IMR-90 (cell line): Measurements from ENCODE around the gene LRRC7. TPM values are rescaled to one million over a fixed set of nuclear protein-coding genes. Genes with fewer than 3 reads are reported as not detected.

ENCODE experiments used
- ATAC-seq: fragments of 200-7000 bp; cut with Tn5 transposase; 2 replicates; pipeline ENCODE4 v1.9.1; 2020; ENCODE audit warnings: low read depth, mild to moderate bottlenecking, moderate library complexity
- BruUV-seq: library from RNA; stranded (reverse); fragments of 400-500 nt; replicated peaks from 2 replicates; lab custom pipeline; 2021; lab: Mats Ljungman, UMichigan
- CTCF ChIA-PET: fragments of 300-600 bp; formaldehyde crosslinking; extraction: SDS; loops from one replicate; lab custom pipeline; 2021; ENCODE audit warnings: antibody characterized with exemption; lab: Yijun Ruan, JAX
- POLR2A ChIA-PET: fragments of 300-600 bp; sonication (Branson Sonifier 250); formaldehyde crosslinking; loops from one replicate; lab custom pipeline; 2022; ENCODE audit warnings: antibody characterized with exemption; ENCODE audit not compliant: unreplicated experiment; lab: Charles Lee
- DNase-seq: peaks from one replicate; pipeline ENCODE4 v3.0.0; 2013
- H2AFZ ChIP-seq: replicated peaks from 2 replicates; pipeline ENCODE3; 2013; ENCODE audit warnings: low read length, mild to moderate bottlenecking; ENCODE audit not compliant: poor library complexity
- H2AK5ac ChIP-seq: 2 replicates; pipeline ENCODE4 v1.6.1; 2013; ENCODE audit warnings: low read depth, low read length, inconsistent platforms
- H2AK9ac ChIP-seq: replicated peaks from 2 replicates; pipeline ENCODE3; 2013; ENCODE audit warnings: mild to moderate bottlenecking, low read depth, low read length, moderate library complexity; ENCODE audit not compliant: poor library complexity
- H2BK120ac ChIP-seq: 2 replicates; pipeline ENCODE4 v1.6.1; 2013; ENCODE audit warnings: low read depth, low read length, inconsistent platforms
- H2BK15ac ChIP-seq: 3 replicates; pipeline ENCODE4 v1.6.1; 2013; ENCODE audit warnings: low read depth, low read length, inconsistent platforms
- H2BK20ac ChIP-seq: 2 replicates; pipeline ENCODE4 v1.6.1; 2013; ENCODE audit warnings: low read depth, mild to moderate bottlenecking, inconsistent platforms, low read length, moderate library complexity
- H2BK5ac ChIP-seq: 2 replicates; pipeline ENCODE4 v1.6.1; 2013; ENCODE audit warnings: mild to moderate bottlenecking, low read depth, low read length, inconsistent platforms; ENCODE audit not compliant: poor library complexity, severe bottlenecking
- H3K14ac ChIP-seq: replicated peaks from 2 replicates; pipeline ENCODE4 v1.6.1; 2013; ENCODE audit warnings: low read depth, low read length, inconsistent platforms
- H3K18ac ChIP-seq: 2 replicates; pipeline ENCODE4 v1.6.1; 2013; ENCODE audit warnings: low read depth, low read length, control low read depth
- H3K23ac ChIP-seq: 2 replicates; pipeline ENCODE4 v1.6.1; 2013; ENCODE audit warnings: low read depth, low read length, inconsistent platforms
- H3K27ac ChIP-seq: 2 replicates; pipeline ENCODE4 v1.5.1; 2013; ENCODE audit warnings: mild to moderate bottlenecking, control low read depth, low read length; ENCODE audit not compliant: insufficient read depth
- H3K27me3 ChIP-seq: 2 replicates; pipeline ENCODE4 v1.6.1; 2013; ENCODE audit warnings: low read length; ENCODE audit not compliant: control insufficient read depth, insufficient read depth
- H3K36me3 ChIP-seq: 2 replicates; pipeline ENCODE4 v1.6.1; 2013; ENCODE audit warnings: low read length, mixed read lengths; ENCODE audit not compliant: control insufficient read depth, insufficient read depth
- H3K4ac ChIP-seq: 2 replicates; pipeline ENCODE4 v1.6.1; 2013; ENCODE audit warnings: low read depth, low read length, inconsistent platforms
- H3K4me1 ChIP-seq: 2 replicates; pipeline ENCODE4 v1.6.1; 2013; ENCODE audit warnings: low read length, mixed read lengths; ENCODE audit not compliant: control insufficient read depth, insufficient read depth
- H3K4me2 ChIP-seq: 2 replicates; pipeline ENCODE4 v1.6.1; 2013; ENCODE audit warnings: low read depth, mild to moderate bottlenecking, control low read depth, low read length, moderate library complexity
- H3K4me3 ChIP-seq: 2 replicates; pipeline ENCODE4 v1.5.1; 2013; ENCODE audit warnings: low read depth, mild to moderate bottlenecking, control low read depth, low read length, moderate library complexity; ENCODE audit not compliant: insufficient read depth
- H3K56ac ChIP-seq: 2 replicates; pipeline ENCODE4 v1.6.1; 2013; ENCODE audit warnings: low read length, inconsistent platforms; ENCODE audit not compliant: insufficient read depth; ENCODE audit errors: extremely low read depth
- H3K79me1 ChIP-seq, 2 experiments: 2 replicates each; pipeline ENCODE4 v1.6.1; 2013; ENCODE audit warnings: low read length in 2 of 2, inconsistent platforms in 1 of 2, low read depth in 1 of 2
- H3K9ac ChIP-seq: 2 replicates; pipeline ENCODE4 v1.6.1; 2013; ENCODE audit warnings: low read depth, low read length, control low read depth
- H3K9me1 ChIP-seq: 2 replicates; pipeline ENCODE4 v1.6.1; 2013; ENCODE audit warnings: low read length, inconsistent platforms; ENCODE audit not compliant: insufficient read depth
- H3K9me3 ChIP-seq: 2 replicates; pipeline ENCODE4 v1.6.1; 2013; ENCODE audit warnings: low read length; ENCODE audit not compliant: control insufficient read depth, insufficient read depth
- H4K20me1 ChIP-seq: 2 replicates; pipeline ENCODE4 v1.6.1; 2013; ENCODE audit warnings: low read length, inconsistent platforms; ENCODE audit not compliant: insufficient read depth
- H4K5ac ChIP-seq: 2 replicates; pipeline ENCODE4 v1.6.1; 2013; ENCODE audit warnings: mild to moderate bottlenecking, low read depth, low read length, control low read depth
- H4K8ac ChIP-seq, 2 experiments: 2 replicates each; pipeline ENCODE4 v1.6.1; 2013; ENCODE audit warnings: low read depth in 2 of 2, low read length in 2 of 2, control low read depth in 1 of 2, inconsistent platforms in 1 of 2
- H4K91ac ChIP-seq: 2 replicates; pipeline ENCODE4 v1.6.1; 2013; ENCODE audit warnings: low read depth, low read length, inconsistent platforms; ENCODE audit not compliant: insufficient read depth
- BHLHE40 ChIP-seq: fragments of 150-350 bp; IDR thresholded peaks from 2 replicates; pipeline ENCODE4 v1.6.1; 2016; ENCODE audit warnings: mild to moderate bottlenecking, low read depth, low read length
- CEBPB ChIP-seq: IDR thresholded peaks from 2 replicates; pipeline ENCODE4 v1.6.1; 2012; ENCODE audit warnings: low read depth, low read length, improper control_type of control experiment
- ELK1 ChIP-seq: fragments of 150-350 bp; IDR thresholded peaks from 2 replicates; pipeline ENCODE4 v1.6.1; 2016; ENCODE audit warnings: low read depth, mild to moderate bottlenecking, low read length, moderate library complexity, borderline replicate concordance
- MAFK ChIP-seq: IDR thresholded peaks from 2 replicates; pipeline ENCODE4 v1.6.1; 2012; ENCODE audit warnings: low read depth, low read length, improper control_type of control experiment
- MAZ ChIP-seq: IDR thresholded peaks from 2 replicates; pipeline ENCODE4 v1.6.1; 2012; ENCODE audit warnings: low read depth, mild to moderate bottlenecking, low read length, improper control_type of control experiment, moderate library complexity, borderline replicate concordance
- NFE2L2 ChIP-seq: fragments of 150-350 bp; IDR thresholded peaks from 2 replicates; pipeline ENCODE4 v1.6.1; 2016; ENCODE audit warnings: low read depth, mild to moderate bottlenecking, low read length
- POLR2A ChIP-seq: IDR thresholded peaks from 2 replicates; pipeline ENCODE4 v1.6.1; 2012; ENCODE audit warnings: mild to moderate bottlenecking, low read depth, low read length
- RAD21 ChIP-seq: IDR thresholded peaks from 2 replicates; pipeline ENCODE4 v1.6.1; 2012; ENCODE audit warnings: low read length, improper control_type of control experiment
- RCOR1 ChIP-seq: IDR thresholded peaks from 2 replicates; pipeline ENCODE4 v1.6.1; 2012; ENCODE audit warnings: mild to moderate bottlenecking, low read length, improper control_type of control experiment; ENCODE audit not compliant: insufficient replicate concordance
- RFX5 ChIP-seq: IDR thresholded peaks from 2 replicates; pipeline ENCODE4 v1.8.0; 2012; ENCODE audit warnings: low read depth, mild to moderate bottlenecking, low read length, moderate library complexity
- SMC3 ChIP-seq: fragments of 150-350 bp; IDR thresholded peaks from 2 replicates; pipeline ENCODE4 v1.6.1; 2016; ENCODE audit warnings: low read depth, mild to moderate bottlenecking, antibody characterized with exemption, low read length, moderate library complexity
- USF2 ChIP-seq: fragments of 150-350 bp; IDR thresholded peaks from 2 replicates; pipeline ENCODE4 v1.6.1; 2017; ENCODE audit warnings: mild to moderate bottlenecking, antibody characterized with exemption, low read length, low read depth
- WGBS, 2 experiments: methylation state at CpG; one replicate each; pipeline versions ENCODE4 v1.1.5 to v1.1.7; 2013; ENCODE audit warnings: missing lambda C conversion rate in 2 of 2; ENCODE audit not compliant: insufficient read length in 1 of 2; ENCODE audit errors: extremely low coverage in 2 of 2; 5-methylcytosine and 5-hydroxymethylcytosine counted together
- dilution Hi-C: fragments of 300-500 bp; cut with HindIII; formaldehyde crosslinking; loops from one replicate; pipeline ENCODE4 v1.14.3; 2018; ENCODE audit warnings: low sequenced_read_pairs; ENCODE audit not compliant: unreplicated experiment
- in situ Hi-C: fragments of 300-500 bp; cut with MboI; formaldehyde crosslinking; loops from 3 replicates; pipeline ENCODE4 v1.14.3; 2019; ENCODE audit warnings: low sequenced_read_pairs, inconsistent platforms, mixed read lengths
- intact Hi-C: fragments of 100-400 bp; cut with micrococcal nuclease; formaldehyde crosslinking; loops from 2 replicates; pipeline ENCODE4 v1.10.0; 2022
- polyA plus RNA-seq, 3 experiments: library from polyadenylated mRNA; depleted of rRNA; stranded (reverse); fragments of >200 nt; gene quantifications; 2 replicates each; pipeline ENCODE4 v1.2.3, GENCODE V29; 2012; ENCODE audit warnings: low replicate concordance in 1 of 3
- total RNA-seq: library from RNA; depleted of rRNA; stranded (reverse); fragments of >200 nt; gene quantifications from 2 replicates; pipeline ENCODE4 v1.2.3, GENCODE V29; 2012

LRRC7 gene
- total and polyA plus RNA-seq, 2 of the 4 experiments (the other 2 are of a cell fraction), result under 0.01 to 0.02 TPM

- no peak for DNase-seq
- Histone ChIP-seq H3K23ac (no peak overlapping the region), H3K9ac (no peak overlapping the region), H3K27ac (no peak overlapping the region), H3K18ac (no peak overlapping the region), H3K4me2 (no peak overlapping the region), H3K4me3 (no peak overlapping the region), H2BK5ac (no peak overlapping the region), H3K9me3 (no peaks in the 10 kb centered on the region), H3K27me3 (no peaks in the 10 kb centered on the region), H4K91ac (no peak overlapping the region), H3K4me1 (no peaks in the 10 kb centered on the region), H3K14ac (no peak overlapping the region), H2BK15ac (no peak overlapping the region), H4K20me1 (no peaks in the 10 kb centered on the region), H3K79me1 (no peaks in the 10 kb centered on the region), H2AFZ (no peak overlapping the region), H3K4ac (no peak overlapping the region), H2BK20ac (no peak overlapping the region), H2AK9ac (no peak overlapping the region), H2AK5ac (no peak overlapping the region), H3K36me3 (no peaks in the 10 kb centered on the region), H4K8ac (no peak overlapping the region), H2BK120ac (no peak overlapping the region), H3K9me1 (no peaks in the 10 kb centered on the region), H3K56ac (no peak overlapping the region), H4K5ac (no peak overlapping the region)
- ChIA-PET CTCF (no interaction called here), POLR2A (no interaction called here)
- dilution Hi-C loops (no loop called here), in situ Hi-C loops (no loop called here), intact Hi-C loops (no loop called here)
- TF ChIP-seq RFX5 (no peak), SMC3 (no peak), ELK1 (no peak), BHLHE40 (no peak), MAZ (no peak), NFE2L2 (no peak), USF2 (no peak), RAD21 (no peak), POLR2A (no peak), MAFK (no peak), RCOR1 (no peak), CEBPB (no peak)
- no CpG with 5 or more reads among the region's 1 CpG for WGBS, 2 experiments
- no peak for ATAC-seq
- BruUV-seq, result no TSS peak
Measured at GRCh38 chr1:69661686-69662085, 94.0 kb downstream of the LRRC7 start.
